Keratinocyte (primary cell): ENCODE data around the gene CABLES2. TPM values are rescaled to one million over a fixed set of nuclear protein-coding genes. Genes with fewer than 3 reads are reported as not detected.

Experiments used
- DNase-seq: peaks from one replicate; pipeline ENCODE4 v3.0.0-alpha.2; 2011; ENCODE audit warnings: low read depth, missing footprints, low spot score
- FAIRE-seq: peaks from 2 replicates; lab custom pipeline; 2011; peaks lifted over from hg19 to GRCh38; lab: Jason Lieb, UNC
- H2AFZ ChIP-seq: 2 replicates; pipeline ENCODE4 v1.6.0; 2012; ENCODE audit warnings: low read length, control low read depth, inconsistent platforms; ENCODE audit not compliant: control insufficient read depth
- H3K27ac ChIP-seq: 2 replicates; pipeline ENCODE4 v1.5.1; 2011; ENCODE audit warnings: low read length; ENCODE audit not compliant: control insufficient read depth, insufficient read depth
- H3K27me3 ChIP-seq: 3 replicates; pipeline ENCODE4 v1.6.0; 2011; ENCODE audit warnings: low read length; ENCODE audit not compliant: control insufficient read depth, insufficient read depth; ENCODE audit errors: extremely low read depth
- H3K36me3 ChIP-seq, 2 experiments: 2 replicates in 1 of 2; 3 replicates in 1 of 2; pipeline ENCODE4 v1.5.1; 2011; ENCODE audit warnings: low read length in 2 of 2, mild to moderate bottlenecking in 1 of 2; ENCODE audit not compliant: control insufficient read depth in 2 of 2, insufficient read depth in 2 of 2; ENCODE audit errors: extremely low read depth in 1 of 2
- H3K4me1 ChIP-seq: 3 replicates; pipeline ENCODE4 v1.5.1; 2011; ENCODE audit warnings: low read length; ENCODE audit not compliant: control insufficient read depth, insufficient read depth; ENCODE audit errors: extremely low read depth
- H3K4me2 ChIP-seq: 3 replicates; pipeline ENCODE4 v1.6.0; 2011; ENCODE audit warnings: low read depth, low read length; ENCODE audit not compliant: control insufficient read depth, insufficient read depth; ENCODE audit errors: extremely low read depth
- H3K4me3 ChIP-seq, 3 experiments: fragments of 200-600 bp in 1 of 3; sonication (generic) in 1 of 3; 2 replicates in 2 of 3; 3 replicates in 1 of 3; pipeline ENCODE4 v1.5.1; 2011 to 2016; ENCODE audit warnings: low read length in 3 of 3, mild to moderate bottlenecking in 3 of 3, control low read depth in 2 of 3, inconsistent platforms in 1 of 3, low read depth in 1 of 3, mixed read lengths in 1 of 3, mixed run types in 1 of 3, moderate library complexity in 1 of 3; ENCODE audit not compliant: control insufficient read depth in 2 of 3, insufficient read depth in 2 of 3; ENCODE audit errors: extremely low read depth in 1 of 3
- H3K79me2 ChIP-seq: 2 replicates; pipeline ENCODE4 v1.6.0; 2012; ENCODE audit warnings: low read length; ENCODE audit not compliant: control insufficient read depth, insufficient read depth
- H3K9ac ChIP-seq: 3 replicates; pipeline ENCODE4 v1.6.0; 2011; ENCODE audit warnings: low read length; ENCODE audit not compliant: control insufficient read depth, insufficient read depth; ENCODE audit errors: extremely low read depth
- H3K9me1 ChIP-seq: 3 replicates; pipeline ENCODE4 v1.6.0; 2011; ENCODE audit warnings: low read length; ENCODE audit not compliant: control insufficient read depth, insufficient read depth; ENCODE audit errors: extremely low read depth
- H3K9me3 ChIP-seq: 2 replicates; pipeline ENCODE4 v1.5.1; 2012; ENCODE audit warnings: low read depth, low read length; ENCODE audit not compliant: control insufficient read depth
- H4K20me1 ChIP-seq: 3 replicates; pipeline ENCODE4 v1.6.0; 2011; ENCODE audit warnings: low read length; ENCODE audit not compliant: control insufficient read depth, insufficient read depth; ENCODE audit errors: extremely low read depth
- CTCF ChIP-seq, 3 experiments: IDR thresholded peaks in 1 of 3; conservative IDR thresholded peaks in 1 of 3; optimal IDR thresholded peaks in 1 of 3; 2 replicates in 2 of 3; 3 replicates in 1 of 3; pipeline versions ENCODE3 to v1.5.1; 2011; ENCODE audit warnings: low read length in 3 of 3, mild to moderate bottlenecking in 3 of 3, moderate library complexity in 2 of 3, control low read depth in 1 of 3, inconsistent platforms in 1 of 3; ENCODE audit not compliant: insufficient read depth in 2 of 3; ENCODE audit errors: extremely low read depth in 1 of 3
- EZH2 ChIP-seq: IDR thresholded peaks from one replicate; pipeline ENCODE4 v1.6.1; 2012; ENCODE audit warnings: inconsistent platforms, mild to moderate bottlenecking, low read length, moderate library complexity
- dilution Hi-C: fragments of 300-500 bp; cut with MboI; formaldehyde crosslinking; loops from one replicate; pipeline ENCODE4 v1.7.0; 2020; ENCODE audit warnings: low sequenced_read_pairs; ENCODE audit not compliant: extremely low pct_ligation_motif_present
- polyA plus RNA-seq, 5 experiments: library from polyadenylated mRNA; depleted of rRNA in 3 of 5; stranded (reverse) in 3 of 5; stranded (forward) in 1 of 5; unstranded in 1 of 5; fragments of >200 nt; gene quantifications; 1 replicate in 1 of 5; 2 replicates in 3 of 5; 3 replicates in 1 of 5; pipeline versions ENCODE4 v1.2.1 to v1.2.3, GENCODE V29; 2011 to 2012; ENCODE audit warnings: missing spikeins in 2 of 5, low read depth in 1 of 5, low replicate concordance in 1 of 5

Gene CABLES2
- polyA plus RNA-seq, 1 donor (not counting 4 experiments of a cell fraction or from before 2014, with no cell fraction given): 2.2 TPM

GRCh38 chr20:62402456-62403150, 4.5 kb downstream of the CABLES2 start:
- no peak overlapping the region for H3K27ac ChIP-seq
- dilution Hi-C loops: no loop called here
- TF ChIP-seq CTCF (optimal IDR thresholded peaks at IDR 0.05 in 1 of 3, IDR thresholded peaks at IDR 0.05 in 1 of 3, conservative IDR thresholded peaks at IDR 0.05 in 1 of 3; ENCODE audit: extremely low read depth in 1 of 3, insufficient read depth in 2 of 3, low read length in 3 of 3): no peak
- TF ChIP-seq EZH2: no peak
- no peaks in the 10 kb centered on the region for H3K9me3 ChIP-seq
- FAIRE-seq (no peak), DNase-seq (no peak)
- H3K27me3 ChIP-seq: no peaks in the 10 kb centered on the region
- no peak overlapping the region for H2AFZ ChIP-seq
- H3K4me3 ChIP-seq: no peak overlapping the region
- H3K4me2 ChIP-seq: no peak overlapping the region
- peaks cover 9% of the 10 kb centered on the region for H3K4me1 ChIP-seq
- H3K36me3 ChIP-seq: peaks cover 0 to 1% of the 10 kb centered on the region in 2 experiments
- H3K9ac ChIP-seq: no peak overlapping the region
- H3K79me2 ChIP-seq: peaks cover 7% of the 10 kb centered on the region
- H4K20me1 ChIP-seq: no peaks in the 10 kb centered on the region
- H3K9me1 ChIP-seq: no peaks in the 10 kb centered on the region

DNA sequence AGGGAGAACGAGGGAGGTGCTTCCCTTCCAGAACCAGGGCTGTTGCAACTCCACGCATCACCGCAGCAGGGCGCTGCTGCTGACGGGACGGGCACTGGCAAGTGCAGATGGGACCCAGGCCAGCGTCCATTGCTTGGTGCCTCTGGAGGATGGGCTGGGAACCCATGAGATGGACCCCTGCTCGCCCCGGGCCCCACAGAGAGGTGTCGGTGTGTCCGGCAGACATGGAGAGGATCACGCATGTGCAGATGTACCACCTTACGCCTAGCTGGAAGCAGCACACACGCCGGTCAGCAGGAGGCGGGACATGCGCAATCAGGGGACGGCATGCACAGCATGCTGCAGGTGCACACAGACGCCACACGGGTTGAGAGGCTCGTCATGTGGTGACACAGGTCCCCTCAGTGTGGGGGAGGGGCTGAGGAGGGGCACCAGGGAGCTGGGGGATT, 5.7 kb downstream of the CABLES2 start:
- Histone ChIP-seq H4K20me1 (no peaks in the 10 kb centered on the region), H3K4me2 (no peak overlapping the region), H3K79me2 (peaks cover 4% of the 10 kb centered on the region), H3K9ac (no peak overlapping the region), H3K27me3 (no peaks in the 10 kb centered on the region), H2AFZ (no peak overlapping the region), H3K9me1 (no peaks in the 10 kb centered on the region), H3K4me1 (peaks cover 3% of the 10 kb centered on the region), H3K9me3 (no peaks in the 10 kb centered on the region), H3K27ac (no peak overlapping the region), H3K4me3 (no peak overlapping the region), H3K36me3 (peaks cover 0 to 1% of the 10 kb centered on the region in 2 experiments)
- dilution Hi-C loops: no loop called here
- TF ChIP-seq EZH2 (no peak), CTCF (optimal IDR thresholded peaks at IDR 0.05 in 1 of 3, IDR thresholded peaks at IDR 0.05 in 1 of 3, conservative IDR thresholded peaks at IDR 0.05 in 1 of 3; ENCODE audit: extremely low read depth in 1 of 3, insufficient read depth in 2 of 3, low read length in 3 of 3) (peak; percentile 28 to 61 (median 40))
- FAIRE-seq (no peak), DNase-seq (no peak)
